ENCODE data around the gene PTP4A1.
A peak's percentile ranks its signal among the peaks of the same experiment; 100 is the strongest.
"Not testable (repeated sequence)": the region's sequence is repeated elsewhere in the genome, so short reads cannot be mapped to it uniquely, and the experiment has no call there.

Gene PTP4A1

DNA sequence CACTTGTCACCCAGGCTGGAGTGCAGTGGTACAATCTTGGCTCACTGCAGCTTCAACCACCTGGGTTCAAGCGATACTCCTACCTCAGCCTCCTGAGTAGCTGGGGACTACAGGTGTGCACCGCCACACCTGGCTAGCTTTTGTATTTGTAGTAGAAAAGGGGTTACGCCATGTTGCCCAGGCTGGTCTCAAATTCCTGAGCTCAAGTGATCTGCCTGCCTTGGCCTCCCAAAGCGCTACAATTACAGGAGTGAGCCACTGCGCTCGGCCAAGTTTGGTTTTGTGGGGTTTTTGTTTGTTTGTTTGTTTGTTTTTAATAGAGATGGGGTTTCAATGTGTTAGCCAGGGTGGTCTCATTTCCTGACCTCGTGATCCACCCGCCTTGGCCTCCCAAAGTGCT, 12.3 kb downstream of the PTP4A1 start:
- no peak for DNase-seq

DNA sequence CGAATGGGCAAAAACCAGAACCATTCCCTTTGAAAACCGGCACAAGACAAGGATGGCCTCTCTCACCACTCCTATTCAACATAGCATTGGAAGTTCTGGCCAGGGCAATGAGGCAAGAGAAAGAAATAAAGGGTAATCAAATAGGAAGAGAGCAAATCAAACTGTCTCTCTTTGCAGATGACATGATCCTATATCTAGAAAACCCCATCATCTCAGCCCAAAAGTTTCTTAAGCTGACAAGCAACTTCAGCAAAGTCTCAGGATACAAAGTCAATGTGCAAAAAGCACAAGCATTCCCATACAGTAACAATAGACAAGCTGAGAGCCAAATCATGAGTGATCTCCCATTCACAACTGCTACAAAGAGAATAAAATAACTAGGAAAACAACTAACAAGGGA, 13.4 kb downstream of the PTP4A1 start:
- not testable (repeated sequence) for DNase-seq

DNA sequence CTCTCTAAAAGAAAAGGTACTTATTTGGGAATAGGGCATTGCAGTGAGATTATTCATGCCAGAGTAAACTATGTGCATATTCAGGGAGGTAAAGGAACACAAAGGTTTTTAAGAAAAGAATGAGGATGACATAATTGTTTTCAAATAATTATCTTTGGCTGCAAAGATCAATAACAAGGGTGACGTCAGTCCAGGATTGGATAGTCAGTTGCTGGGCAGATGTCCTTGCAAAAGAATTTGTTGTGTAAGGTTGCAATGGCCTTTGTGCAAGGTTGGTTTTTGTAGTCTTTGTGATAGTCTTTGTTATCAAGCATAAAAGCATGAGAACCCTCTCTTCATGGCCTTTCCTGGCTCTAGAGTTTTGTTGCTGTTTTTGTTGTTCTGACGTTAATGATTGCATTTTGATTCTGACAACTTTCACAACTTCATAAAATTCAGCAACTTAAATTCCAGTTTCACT, 17.7 kb downstream of the PTP4A1 start:
- no peak for DNase-seq

DNA sequence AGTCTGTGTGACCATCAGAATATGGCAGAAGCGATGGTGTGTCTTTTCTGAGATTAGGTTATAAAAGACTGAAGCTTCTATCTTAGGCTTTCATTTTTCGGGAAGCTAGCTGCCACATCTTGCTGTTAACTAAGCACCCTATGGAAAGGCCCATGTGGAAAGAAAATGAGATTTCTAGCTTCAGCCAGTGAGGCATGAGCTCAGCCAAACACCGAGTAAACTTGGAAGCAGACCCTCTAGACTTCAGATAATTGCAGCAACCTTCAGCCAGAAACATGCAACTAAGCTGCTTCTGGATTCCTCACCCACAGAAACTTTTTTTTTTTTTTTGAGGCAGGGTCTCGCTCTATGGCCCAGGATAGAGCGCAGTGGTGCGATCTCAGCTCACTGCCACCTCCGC, 20.6 kb downstream of the PTP4A1 start:
- DNase-seq = no peak

DNA sequence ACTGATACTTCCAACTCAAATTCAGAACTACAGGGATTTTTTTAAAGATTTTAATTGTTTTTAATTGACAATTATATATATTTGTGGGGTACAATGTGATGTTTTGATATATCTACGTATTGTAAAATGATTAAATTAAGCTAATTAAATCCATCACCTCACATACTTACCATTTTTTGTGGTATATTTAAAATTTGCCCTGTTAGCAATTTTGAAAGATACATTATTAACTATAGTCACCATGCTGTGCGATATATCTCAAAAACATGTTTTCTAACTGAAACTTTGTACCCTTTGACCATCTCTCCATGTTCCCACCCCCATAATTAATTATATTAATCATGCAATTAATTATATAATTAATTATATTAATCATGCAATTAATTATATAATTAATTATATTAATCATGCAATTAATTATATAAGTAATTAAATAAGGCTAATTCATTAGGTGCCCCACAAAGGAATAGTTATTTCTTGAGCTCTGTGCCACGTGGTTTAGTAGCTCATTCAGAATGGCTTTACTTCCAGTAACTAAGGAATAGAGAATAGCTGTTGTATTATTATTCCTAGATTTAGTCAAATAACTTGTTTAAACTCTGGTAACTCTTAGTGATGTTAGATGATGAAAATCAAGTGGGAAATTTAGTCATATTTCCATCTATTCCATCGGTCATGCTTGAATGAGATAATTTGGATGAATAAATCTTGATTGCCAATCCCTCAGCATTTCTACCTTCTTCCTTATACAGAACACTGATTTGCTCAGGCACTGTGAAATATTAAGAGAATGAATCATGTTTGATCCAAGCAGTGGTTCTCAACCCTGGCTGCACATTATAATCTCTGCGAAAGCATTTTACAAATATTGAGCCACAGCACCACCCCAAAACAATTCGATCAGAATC, 25.1 kb downstream of the PTP4A1 start:
- DNase-seq = no peak

DNA sequence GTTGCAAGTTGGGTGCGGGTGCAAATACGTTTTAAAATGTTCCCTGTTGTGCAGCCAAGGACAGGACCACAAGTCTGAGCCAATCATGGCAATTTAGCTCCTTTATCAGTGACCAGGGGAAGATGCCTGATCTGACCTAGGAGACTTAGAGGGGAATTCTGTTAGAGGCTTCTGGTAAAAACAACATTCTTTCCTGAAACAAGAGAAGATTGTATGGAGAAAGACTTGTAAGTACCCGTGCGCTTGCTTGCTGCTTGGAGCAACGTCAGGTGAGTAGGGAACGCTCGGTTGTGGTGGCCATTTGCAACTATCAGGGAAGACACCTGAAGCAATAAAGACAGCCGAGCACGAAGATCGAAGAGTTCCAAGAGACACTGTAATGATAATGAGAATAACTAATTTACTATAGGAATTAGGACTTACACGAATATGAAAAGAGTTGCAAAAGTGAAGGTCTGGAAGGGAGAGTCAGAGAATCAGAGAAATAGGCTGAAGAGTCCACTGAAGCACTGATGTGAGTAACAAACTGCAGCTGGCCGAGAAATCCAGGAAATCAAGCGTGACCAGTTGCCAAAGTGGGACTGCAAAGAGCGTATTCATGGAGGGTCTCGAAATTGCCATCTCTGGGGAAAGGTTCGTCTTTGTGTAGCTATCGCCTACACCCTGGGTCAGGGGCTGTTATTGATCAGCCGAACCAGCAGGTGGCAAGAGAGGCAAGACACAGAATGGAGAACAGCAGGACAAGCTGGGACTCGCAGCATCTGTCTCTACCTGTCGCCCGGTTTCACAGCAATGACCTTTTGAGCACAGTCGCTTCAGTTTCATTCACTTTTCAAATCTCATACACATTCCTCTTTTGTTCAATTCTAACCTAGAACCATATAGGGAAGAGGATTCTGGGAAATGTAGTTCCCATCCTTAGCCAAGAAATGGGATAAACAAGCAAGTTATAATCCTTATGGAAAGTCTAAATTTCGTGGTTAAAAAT, 26.1 kb downstream of the PTP4A1 start:
- DNase-seq = peak; percentile 70 to 74

DNA sequence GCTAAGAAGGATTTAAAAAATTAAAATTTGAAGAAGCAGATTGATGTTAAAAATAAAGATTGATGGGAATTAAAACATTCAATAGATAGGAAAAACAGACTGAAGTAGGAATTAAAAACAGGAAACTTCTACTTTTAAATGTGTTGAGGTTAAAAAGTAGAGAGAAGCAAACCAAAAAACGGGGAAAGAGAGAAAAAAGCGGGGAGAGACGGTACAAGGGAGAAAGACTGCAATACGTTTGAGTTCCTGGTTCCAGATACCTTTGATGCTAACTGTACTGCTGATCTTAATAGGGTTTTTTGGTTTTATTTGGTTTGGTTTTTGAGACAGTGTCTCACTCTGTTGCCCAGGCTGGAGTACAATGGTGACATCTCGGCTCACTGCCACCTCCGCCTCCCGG, 27.0 kb downstream of the PTP4A1 start:
- DNase-seq = no peak

DNA sequence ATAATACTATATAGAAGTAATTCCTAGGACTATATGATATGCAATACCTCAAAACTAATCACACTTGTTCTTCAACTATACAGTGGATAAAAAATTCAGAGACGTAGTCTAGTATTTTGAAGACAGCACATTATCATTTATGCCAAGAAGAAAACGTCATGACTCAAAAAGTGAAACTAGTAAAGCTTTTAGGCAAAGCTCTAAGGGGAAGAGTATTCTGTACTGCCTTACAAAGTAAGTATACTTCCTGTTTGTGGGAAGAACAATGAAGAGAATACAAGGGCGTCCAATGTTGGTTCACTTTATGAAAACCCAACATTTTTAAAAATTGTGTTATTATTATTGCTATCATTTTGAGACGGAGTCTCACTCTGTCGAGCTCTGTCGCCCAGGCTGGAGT, 27.9 kb downstream of the PTP4A1 start:
- DNase-seq = no peak

DNA sequence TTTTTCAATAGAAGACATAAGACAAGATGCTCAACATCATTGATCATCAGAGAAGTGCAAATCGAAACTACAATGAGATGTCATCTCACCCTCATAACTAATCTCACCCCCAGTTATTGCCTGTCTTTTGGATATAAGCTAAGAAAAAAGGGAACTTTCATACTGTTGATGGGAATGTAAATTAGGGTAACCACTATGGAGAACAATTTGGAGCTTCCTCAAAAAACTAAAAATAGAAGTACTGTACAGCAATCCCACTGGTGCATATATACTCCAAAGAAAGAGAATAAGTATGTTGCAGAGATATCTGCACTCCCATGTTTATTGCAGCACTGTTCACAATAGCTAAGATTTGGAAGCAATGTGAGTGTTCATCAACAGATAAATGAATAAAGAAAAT, 37.0 kb downstream of the PTP4A1 start:
- no peak for DNase-seq

DNA sequence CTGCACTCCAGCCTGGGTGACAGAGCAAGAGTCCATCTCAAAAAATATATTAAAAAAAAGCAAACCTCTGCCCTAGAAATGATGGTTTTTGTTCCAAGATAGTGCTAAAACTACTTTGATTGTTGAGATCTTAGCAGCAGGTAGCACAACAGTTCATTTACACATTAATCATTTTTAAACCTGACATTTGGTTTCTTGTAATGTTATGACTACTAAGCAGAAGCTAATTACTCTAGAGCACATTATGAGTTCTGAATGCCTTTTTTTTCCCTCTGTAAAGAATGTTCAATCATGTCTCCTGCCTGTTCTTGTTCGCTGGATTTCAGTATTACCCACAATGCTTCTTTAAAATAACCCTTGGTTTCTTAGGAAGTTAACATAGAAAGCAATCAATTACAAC, 38.7 kb downstream of the PTP4A1 start:
- DNase-seq = no peak

DNA sequence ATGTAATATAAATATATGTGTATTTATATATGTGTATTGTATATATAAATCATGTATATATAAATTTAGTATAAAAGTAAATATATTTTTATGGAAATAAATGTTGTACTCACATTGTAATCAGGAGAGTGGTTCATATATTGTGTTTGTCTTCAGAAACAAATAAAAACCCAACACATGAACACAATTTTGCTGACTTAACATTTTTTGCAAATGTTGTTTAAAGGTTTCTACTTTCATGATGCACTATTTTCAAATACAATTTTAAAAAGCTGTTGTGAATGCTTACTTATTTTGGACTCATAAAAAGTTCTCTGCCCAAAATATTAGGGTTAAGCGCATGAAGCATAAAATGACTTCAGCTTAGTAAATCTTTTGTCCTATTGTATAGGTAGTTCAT, 39.3 kb downstream of the PTP4A1 start:
- DNase-seq = no peak

DNA sequence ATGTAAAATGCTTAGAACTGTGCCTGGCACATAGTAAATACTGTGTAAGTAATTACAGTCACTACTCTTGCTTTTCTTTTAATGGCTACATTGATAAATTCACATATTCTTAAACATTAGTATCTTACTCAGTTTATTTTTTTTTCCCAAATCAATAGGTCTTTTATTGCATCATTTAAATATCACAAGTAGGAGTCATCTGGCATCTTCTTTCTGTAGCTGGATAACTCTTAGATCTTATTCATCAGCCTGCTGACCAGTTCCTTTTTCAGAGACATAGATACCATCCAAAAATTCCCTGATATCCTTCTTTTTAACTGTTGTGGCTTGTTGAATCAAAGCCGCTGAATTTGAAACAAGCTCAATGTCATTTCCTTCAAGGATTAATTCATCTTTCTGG, 43.3 kb downstream of the PTP4A1 start:
- no peak for DNase-seq
